Liver (tissue), 3 donors: Measurements from ENCODE around the gene PPP2R3A.

ENCODE experiments used
- CTCF ChIP-seq: fragments of 150-350 bp; IDR thresholded peaks from 2 replicates; pipeline ENCODE4 v1.5.1; 2017; ENCODE audit warnings: improper control_type of control experiment, low read depth, low read length; ENCODE audit not compliant: missing input control
- FOXA1 ChIP-seq: IDR thresholded peaks from 2 replicates; pipeline ENCODE4 v1.6.1; 2016; ENCODE audit warnings: antibody characterized with exemption
- GABPA ChIP-seq, 2 donors: IDR thresholded peaks in 1 of 2; conservative IDR thresholded peaks in 1 of 2; 2 replicates each; pipeline ENCODE4 v1.6.1; 2016; ENCODE audit warnings: antibody characterized with exemption in 2 of 2, mild to moderate bottlenecking in 1 of 2, moderate library complexity in 1 of 2
- JUND ChIP-seq, 2 donors: IDR thresholded peaks; 2 replicates each; pipeline ENCODE4 v1.6.1; 2016; ENCODE audit warnings: antibody characterized with exemption in 2 of 2
- RAD21 ChIP-seq, 2 donors: IDR thresholded peaks; 2 replicates each; pipeline ENCODE4 v1.6.1; 2016; ENCODE audit warnings: antibody characterized with exemption in 2 of 2, mild to moderate bottlenecking in 2 of 2
- TAF1 ChIP-seq: conservative IDR thresholded peaks from 2 replicates; pipeline ENCODE4 v1.6.1; 2016; ENCODE audit warnings: antibody characterized with exemption, mild to moderate bottlenecking
- donor health status: healthy.
- donor health status: healthy.

GRCh38 chr3:135991621-135992020 is 26.1 kb downstream of the PPP2R3A start:
- no peak for TF ChIP-seq CTCF
- TF ChIP-seq TAF1 = no peak
- no peak for TF ChIP-seq FOXA1
- TF ChIP-seq JUND (IDR thresholded peaks at IDR 0.05) = no peak
- TF ChIP-seq GABPA (IDR thresholded peaks at IDR 0.05 in 1 of 2, conservative IDR thresholded peaks at IDR 0.05 in 1 of 2) = no peak
- TF ChIP-seq RAD21 (IDR thresholded peaks at IDR 0.05) = no peak
